Esophagus muscularis mucosa (tissue), 4 donors: ENCODE data around the gene ZNF76.

Source experiments
- EP300 ChIP-seq: sonication (generic); formaldehyde crosslinking; IDR thresholded peaks from one replicate; pipeline ENCODE4 v1.6.1; 2017; ENCODE audit warnings: antibody characterized with exemption
- POLR2A ChIP-seq: fragments of 450-650 bp; IDR thresholded peaks from one replicate; pipeline ENCODE4 v1.6.1; 2017; ENCODE audit warnings: antibody characterized with exemption, moderate library complexity, mild to moderate bottlenecking, low read depth
- TF ChIP-seq, protein P1 (sequence below), 3 experiments: fragments of 200-600 bp in 2 of 3; fragments of 450-650 bp in 1 of 3; sonication (generic) in 2 of 3; IDR thresholded peaks; one replicate each; pipeline ENCODE4 v1.5.1; 2017 to 2019; ENCODE audit warnings: antibody characterized with exemption in 3 of 3, mild to moderate bottlenecking in 2 of 3, moderate library complexity in 1 of 3

DNA sequence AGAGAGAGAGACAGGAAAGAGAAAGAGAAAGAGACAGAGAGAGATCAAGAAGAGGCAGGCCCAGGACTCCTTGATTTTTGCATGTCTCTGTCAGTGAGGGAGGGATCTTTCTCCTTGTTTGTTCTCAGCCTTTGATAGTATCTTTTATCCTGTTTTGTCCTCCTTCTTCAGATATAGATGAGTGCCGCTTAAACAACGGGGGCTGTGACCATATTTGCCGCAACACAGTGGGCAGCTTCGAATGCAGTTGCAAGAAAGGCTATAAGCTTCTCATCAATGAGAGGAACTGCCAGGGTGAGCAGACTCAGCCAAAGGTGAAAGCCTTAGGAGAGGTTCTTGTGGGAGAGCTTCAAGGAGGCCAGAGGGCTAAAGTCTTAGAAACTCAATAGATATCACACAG, 20.0 kb upstream of the ZNF76 start:
- TF ChIP-seq EP300: no peak
- no peak for TF ChIP-seq POLR2A
- TF ChIP-seq, protein P1, sequence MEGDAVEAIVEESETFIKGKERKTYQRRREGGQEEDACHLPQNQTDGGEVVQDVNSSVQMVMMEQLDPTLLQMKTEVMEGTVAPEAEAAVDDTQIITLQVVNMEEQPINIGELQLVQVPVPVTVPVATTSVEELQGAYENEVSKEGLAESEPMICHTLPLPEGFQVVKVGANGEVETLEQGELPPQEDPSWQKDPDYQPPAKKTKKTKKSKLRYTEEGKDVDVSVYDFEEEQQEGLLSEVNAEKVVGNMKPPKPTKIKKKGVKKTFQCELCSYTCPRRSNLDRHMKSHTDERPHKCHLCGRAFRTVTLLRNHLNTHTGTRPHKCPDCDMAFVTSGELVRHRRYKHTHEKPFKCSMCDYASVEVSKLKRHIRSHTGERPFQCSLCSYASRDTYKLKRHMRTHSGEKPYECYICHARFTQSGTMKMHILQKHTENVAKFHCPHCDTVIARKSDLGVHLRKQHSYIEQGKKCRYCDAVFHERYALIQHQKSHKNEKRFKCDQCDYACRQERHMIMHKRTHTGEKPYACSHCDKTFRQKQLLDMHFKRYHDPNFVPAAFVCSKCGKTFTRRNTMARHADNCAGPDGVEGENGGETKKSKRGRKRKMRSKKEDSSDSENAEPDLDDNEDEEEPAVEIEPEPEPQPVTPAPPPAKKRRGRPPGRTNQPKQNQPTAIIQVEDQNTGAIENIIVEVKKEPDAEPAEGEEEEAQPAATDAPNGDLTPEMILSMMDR (IDR thresholded peaks at IDR 0.05): no peak
